HFFc6 (cell line): Measurements from ENCODE around the gene TEC. TPM values are rescaled to one million over a fixed set of nuclear protein-coding genes. Genes with fewer than 3 reads are reported as not detected.

Source experiments
- DNase-seq: peaks from one replicate; pipeline ENCODE4 v3.0.0-alpha.2; 2018
- H3K27ac Mint-ChIP-seq: 2 replicates; pipeline ENCODE4 v1.8.0; 2020; ENCODE audit warnings: mild to moderate bottlenecking, mixed read lengths
- H3K27me3 Mint-ChIP-seq: 2 replicates; pipeline ENCODE4 v1.8.0; 2021; ENCODE audit warnings: mild to moderate bottlenecking, moderate library complexity, mixed read lengths; ENCODE audit not compliant: insufficient read depth
- H3K36me3 Mint-ChIP-seq: 2 replicates; pipeline ENCODE4 v1.8.0; 2021; ENCODE audit warnings: low read depth, mixed read lengths
- H3K4me1 Mint-ChIP-seq: 2 replicates; pipeline ENCODE4 v1.8.0; 2020; ENCODE audit warnings: low read depth, mixed read lengths
- H3K4me3 Mint-ChIP-seq: 2 replicates; pipeline ENCODE4 v1.8.0; 2020; ENCODE audit warnings: mild to moderate bottlenecking, moderate library complexity, mixed read lengths
- H3K9me3 Mint-ChIP-seq: 2 replicates; pipeline ENCODE4 v1.8.0; 2020; ENCODE audit warnings: mild to moderate bottlenecking, mixed read lengths
- total RNA-seq, 6 experiments: library from RNA; stranded (reverse); fragmentation: NEBNext Ultra II Directional; extraction: Animal tissue kit (Norgen Biotek cat#: 25700); gene quantifications; 2 replicates in 1 of 6; 3 replicates in 5 of 6; pipeline ENCODE4 v1.2.3, GENCODE V29; 2021
- TF ChIP-seq, protein P1 (sequence below): fragments of 200-600 bp; sonication (generic); IDR thresholded peaks from 2 replicates; pipeline ENCODE4 v1.5.0; 2021; ENCODE audit warnings: antibody characterized with exemption, mild to moderate bottlenecking

TEC gene
- total RNA-seq, 6 experiments from 2014 or later: 0.23 TPM; not detected in 5

DNA sequence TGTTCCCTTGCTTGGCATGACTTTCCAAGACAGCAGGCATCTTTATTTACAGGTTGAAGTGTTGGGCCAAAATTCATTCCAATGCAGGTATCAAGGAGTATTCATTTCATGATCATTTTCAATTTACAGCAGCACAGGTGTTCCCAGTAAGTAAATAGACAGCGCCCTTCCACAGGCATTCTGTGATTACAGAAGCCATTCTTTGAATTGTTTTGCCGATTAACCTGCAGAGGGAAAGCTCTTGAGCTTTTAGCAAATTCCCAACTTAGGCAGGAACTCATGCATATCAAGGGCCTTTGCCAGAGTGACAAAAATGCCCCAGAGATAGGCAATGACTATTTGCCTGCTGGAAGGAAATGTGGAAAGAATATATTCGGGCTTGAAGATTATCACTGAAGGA lies 142.4 kb downstream of the TEC start:
- Mint-ChIP-seq H3K4me1 (peaks cover 29% of the 10 kb centered on the region), H3K27me3 (peaks cover 15% of the 10 kb centered on the region), H3K9me3 (no peaks in the 10 kb centered on the region), H3K36me3 (no peaks in the 10 kb centered on the region), H3K27ac (peak overlapping the region; percentile 68; the same call in 1 of the 2 replicates), H3K4me3 (peak overlapping the region; percentile 76)
- TF ChIP-seq, protein P1, sequence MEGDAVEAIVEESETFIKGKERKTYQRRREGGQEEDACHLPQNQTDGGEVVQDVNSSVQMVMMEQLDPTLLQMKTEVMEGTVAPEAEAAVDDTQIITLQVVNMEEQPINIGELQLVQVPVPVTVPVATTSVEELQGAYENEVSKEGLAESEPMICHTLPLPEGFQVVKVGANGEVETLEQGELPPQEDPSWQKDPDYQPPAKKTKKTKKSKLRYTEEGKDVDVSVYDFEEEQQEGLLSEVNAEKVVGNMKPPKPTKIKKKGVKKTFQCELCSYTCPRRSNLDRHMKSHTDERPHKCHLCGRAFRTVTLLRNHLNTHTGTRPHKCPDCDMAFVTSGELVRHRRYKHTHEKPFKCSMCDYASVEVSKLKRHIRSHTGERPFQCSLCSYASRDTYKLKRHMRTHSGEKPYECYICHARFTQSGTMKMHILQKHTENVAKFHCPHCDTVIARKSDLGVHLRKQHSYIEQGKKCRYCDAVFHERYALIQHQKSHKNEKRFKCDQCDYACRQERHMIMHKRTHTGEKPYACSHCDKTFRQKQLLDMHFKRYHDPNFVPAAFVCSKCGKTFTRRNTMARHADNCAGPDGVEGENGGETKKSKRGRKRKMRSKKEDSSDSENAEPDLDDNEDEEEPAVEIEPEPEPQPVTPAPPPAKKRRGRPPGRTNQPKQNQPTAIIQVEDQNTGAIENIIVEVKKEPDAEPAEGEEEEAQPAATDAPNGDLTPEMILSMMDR: no peak
- DNase-seq: no peak

DNA sequence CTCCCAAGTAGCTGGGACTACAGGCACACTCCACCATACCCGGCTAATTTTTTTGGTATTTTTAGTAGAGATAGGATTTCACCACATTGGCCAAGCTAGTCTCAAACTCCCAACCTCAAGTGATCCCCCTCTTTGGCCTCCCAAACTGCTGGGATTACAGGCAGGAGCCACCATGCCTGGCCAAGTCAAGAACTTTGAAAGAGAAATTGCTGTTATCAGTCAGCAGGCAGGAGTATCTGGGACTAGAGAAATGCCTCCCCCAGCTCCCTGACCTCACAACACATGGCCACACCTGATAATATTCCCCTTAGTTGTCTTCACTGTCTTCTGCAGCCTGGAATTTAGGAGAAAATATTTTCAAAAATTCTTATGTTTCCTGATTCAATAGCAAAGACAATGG lies 143.0 kb downstream of the TEC start:
- no peak overlapping the region for H3K27ac Mint-ChIP-seq
- peaks cover 15% of the 10 kb centered on the region for H3K27me3 Mint-ChIP-seq
- H3K4me3 Mint-ChIP-seq: no peak overlapping the region
- H3K36me3 Mint-ChIP-seq: no peaks in the 10 kb centered on the region
- H3K9me3 Mint-ChIP-seq: no peaks in the 10 kb centered on the region
- TF ChIP-seq, protein P1: no peak
- DNase-seq: no peak
- H3K4me1 Mint-ChIP-seq: peaks cover 29% of the 10 kb centered on the region

DNA sequence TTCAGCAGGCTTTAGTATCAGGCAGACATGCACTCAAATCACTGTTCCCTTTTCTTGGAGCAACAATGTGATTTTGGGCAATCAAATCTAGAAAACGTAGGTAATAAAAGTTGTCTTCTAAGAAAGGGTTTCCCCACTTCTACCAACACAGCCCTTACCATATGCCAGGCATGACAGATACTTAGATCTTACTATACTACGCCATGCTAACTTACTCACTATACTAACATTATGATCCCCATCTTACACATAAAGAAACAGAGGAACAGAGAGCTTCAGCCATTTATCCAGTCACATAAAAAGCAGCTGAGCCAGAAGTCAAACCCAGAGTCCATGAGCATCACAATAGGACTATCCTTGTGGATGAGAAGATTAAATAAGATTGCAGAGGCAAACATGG lies 144.8 kb downstream of the TEC start:
- Mint-ChIP-seq H3K4me3 (no peak overlapping the region), H3K9me3 (no peaks in the 10 kb centered on the region), H3K27me3 (peaks cover 12% of the 10 kb centered on the region), H3K4me1 (peaks cover 29% of the 10 kb centered on the region), H3K27ac (no peak overlapping the region), H3K36me3 (no peaks in the 10 kb centered on the region)
- no peak for DNase-seq
- TF ChIP-seq, protein P1: no peak

DNA sequence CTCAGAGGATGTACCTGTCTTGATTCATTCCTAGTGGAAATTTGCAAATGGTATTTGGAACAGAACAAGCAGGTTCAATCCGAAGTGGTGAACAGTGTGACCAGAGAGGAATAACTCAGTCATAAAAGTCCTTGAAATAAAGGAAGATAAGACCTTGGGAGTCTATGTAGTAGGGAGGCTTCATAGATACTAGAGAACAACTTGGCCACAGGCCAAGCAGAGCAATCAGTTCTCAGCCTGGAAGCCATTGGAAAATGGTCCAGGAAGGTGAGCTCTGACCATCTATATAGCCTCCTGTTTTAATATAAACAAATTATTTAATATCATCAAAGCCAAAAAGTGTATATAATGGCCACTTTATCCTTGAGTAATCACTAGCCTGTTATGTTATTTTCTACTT lies 146.9 kb downstream of the TEC start:
- TF ChIP-seq, protein P1: no peak
- H3K36me3 Mint-ChIP-seq: no peaks in the 10 kb centered on the region
- H3K9me3 Mint-ChIP-seq: no peaks in the 10 kb centered on the region
- H3K27me3 Mint-ChIP-seq: peaks cover 14% of the 10 kb centered on the region
- no peak for DNase-seq
- H3K27ac Mint-ChIP-seq: no peak overlapping the region
- no peak overlapping the region for H3K4me3 Mint-ChIP-seq
- H3K4me1 Mint-ChIP-seq: peaks cover 9% of the 10 kb centered on the region

DNA sequence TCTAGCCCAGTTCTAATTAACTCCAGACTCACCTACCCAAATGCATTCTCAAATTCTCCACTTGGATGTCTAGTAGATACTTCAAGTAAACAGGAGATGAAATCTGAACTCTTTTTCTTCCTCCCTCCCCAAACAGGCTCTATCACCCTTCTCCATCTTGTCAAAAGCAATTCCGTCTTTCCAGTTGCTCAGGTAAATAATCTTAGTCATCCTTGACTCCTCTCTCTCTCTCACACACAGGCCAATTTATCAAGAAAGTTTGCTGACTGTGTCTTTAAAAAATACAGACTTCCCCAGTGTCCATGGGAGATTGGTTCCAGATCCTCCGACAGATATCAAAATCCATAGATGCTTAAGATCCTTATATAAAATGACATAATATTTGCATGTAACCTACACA lies 148.5 kb downstream of the TEC start:
- no peak for DNase-seq
- no peak overlapping the region for H3K4me3 Mint-ChIP-seq
- no peak overlapping the region for H3K27ac Mint-ChIP-seq
- H3K9me3 Mint-ChIP-seq: no peaks in the 10 kb centered on the region
- TF ChIP-seq, protein P1: no peak
- H3K4me1 Mint-ChIP-seq: no peaks in the 10 kb centered on the region
- H3K36me3 Mint-ChIP-seq: no peaks in the 10 kb centered on the region
- H3K27me3 Mint-ChIP-seq: peaks cover 11% of the 10 kb centered on the region

DNA sequence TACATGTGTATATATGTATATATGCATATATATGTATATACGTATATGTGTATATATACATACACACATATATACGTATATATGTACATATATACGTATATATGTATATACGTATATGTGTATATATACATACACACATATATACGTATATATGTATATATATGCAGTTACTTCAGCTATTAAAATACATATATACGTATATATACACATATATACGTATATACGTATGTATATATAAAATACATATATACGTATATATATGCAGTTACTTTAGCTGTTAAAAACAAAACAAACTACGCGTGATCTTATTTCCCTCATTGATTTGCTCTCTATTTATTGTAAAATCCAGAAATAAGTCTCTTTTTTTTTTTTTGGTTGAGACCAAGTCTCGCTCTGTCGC lies 149.5 kb downstream of the TEC start:
- Mint-ChIP-seq H3K27me3 (peaks cover 11% of the 10 kb centered on the region), H3K4me1 (no peaks in the 10 kb centered on the region), H3K36me3 (no peaks in the 10 kb centered on the region), H3K27ac (no peak overlapping the region), H3K4me3 (no peak overlapping the region), H3K9me3 (no peaks in the 10 kb centered on the region)
- DNase-seq: no peak
- TF ChIP-seq, protein P1: no peak
